GM06990 (cell line): ENCODE measurements around the gene PIGQ.
"Not testable (repeated sequence)": the region's sequence is repeated elsewhere in the genome, so short reads cannot be mapped to it uniquely, and the experiment has no call there.

Source experiments
- DNase-seq: peaks from one replicate; pipeline ENCODE4 v3.0.0-alpha.2; 2011; ENCODE audit not compliant: insufficient read length; ENCODE audit errors: extremely low read depth
- H3K27me3 ChIP-seq: replicated peaks from 2 replicates; pipeline ENCODE4 v1.6.0; 2011; ENCODE audit warnings: low read length; ENCODE audit not compliant: control insufficient read depth, insufficient read depth
- H3K36me3 ChIP-seq: 2 replicates; pipeline ENCODE4 v1.5.1; 2011; ENCODE audit warnings: low read length; ENCODE audit not compliant: control insufficient read depth, insufficient read depth
- H3K4me3 ChIP-seq: replicated peaks from 2 replicates; pipeline ENCODE4 v1.5.1; 2011; ENCODE audit warnings: low read depth, mild to moderate bottlenecking, control low read depth, low read length
- CTCF ChIP-seq: IDR thresholded peaks from 2 replicates; pipeline ENCODE4 v1.5.1; 2011; ENCODE audit warnings: low read length, control low read depth, mild to moderate bottlenecking, inconsistent platforms; ENCODE audit not compliant: insufficient read depth, poor library complexity, severe bottlenecking

Gene PIGQ

GRCh38 chr16:593807-594206 is 24.0 kb downstream of the PIGQ start:
- TF ChIP-seq CTCF = no peak
- no peaks in the 10 kb centered on the region; the same call in none of the 2 replicates for H3K36me3 ChIP-seq
- H3K4me3 ChIP-seq = no peak overlapping the region
- no peaks in the 10 kb centered on the region for H3K27me3 ChIP-seq
- no peak for DNase-seq

GRCh38 chr16:595094-595528 is 25.3 kb downstream of the PIGQ start:
- DNase-seq = no peak
- Histone ChIP-seq H3K27me3 (no peaks in the 10 kb centered on the region), H3K36me3 (peaks cover 1% of the 10 kb centered on the region), H3K4me3 (no peak overlapping the region)
- TF ChIP-seq CTCF = no peak

- Histone ChIP-seq H3K27me3 (no peaks in the 10 kb centered on the region), H3K36me3 (peaks cover 1% of the 10 kb centered on the region), H3K4me3 (no peak overlapping the region)
- no peak for TF ChIP-seq CTCF
- DNase-seq = no peak
These were observed 26.4 kb downstream of the PIGQ start for GRCh38 chr16:595942-596735.

- Histone ChIP-seq H3K4me3 (no peak overlapping the region), H3K36me3 (peaks cover 1% of the 10 kb centered on the region), H3K27me3 (no peaks in the 10 kb centered on the region)
- no peak for DNase-seq
- no peak for TF ChIP-seq CTCF
These were observed 26.9 kb downstream of the PIGQ start for GRCh38 chr16:596736-597060.

- not testable (repeated sequence) for H3K4me3 ChIP-seq, H3K27me3 ChIP-seq, DNase-seq, H3K36me3 ChIP-seq
These were observed 27.9 kb downstream of the PIGQ start for GRCh38 chr16:597655-598054.

- TF ChIP-seq CTCF = no peak
- no peak overlapping the region for H3K4me3 ChIP-seq
- H3K36me3 ChIP-seq = peaks cover 1% of the 10 kb centered on the region
- DNase-seq = no peak
- H3K27me3 ChIP-seq = no peaks in the 10 kb centered on the region
These were observed 29.3 kb downstream of the PIGQ start for GRCh38 chr16:598823-599739.
